Parathyroid adenoma (tissue), 2 donors: ENCODE results near the gene DIAPH1.
A peak's percentile ranks its signal among the peaks of the same experiment; 100 is the strongest.

Source experiments
- H2AFZ ChIP-seq: fragments of 300-600 bp; sonication (generic); one replicate; pipeline ENCODE4 v1.7.0; 2017; ENCODE audit warnings: antibody characterized with exemption, mild to moderate bottlenecking
- H3K27ac ChIP-seq: fragments of 300-600 bp; sonication (generic); one replicate; pipeline ENCODE4 v1.7.0; 2017
- H3K27me3 ChIP-seq: fragments of 300-600 bp; sonication (generic); one replicate; pipeline ENCODE4 v1.7.0; 2017; ENCODE audit warnings: low read length; ENCODE audit not compliant: control insufficient read depth, insufficient read depth
- H3K36me3 ChIP-seq: fragments of 300-600 bp; sonication (generic); one replicate; pipeline ENCODE4 v1.7.0; 2017; ENCODE audit warnings: low read length; ENCODE audit not compliant: control insufficient read depth, insufficient read depth
- H3K4me1 ChIP-seq: fragments of 300-600 bp; sonication (generic); one replicate; pipeline ENCODE4 v1.7.0; 2017; ENCODE audit warnings: control low read depth
- H3K4me2 ChIP-seq: fragments of 300-600 bp; sonication (generic); one replicate; pipeline ENCODE4 v1.7.0; 2017; ENCODE audit warnings: low read length
- H3K4me3 ChIP-seq: fragments of 300-600 bp; sonication (generic); one replicate; pipeline ENCODE4 v1.7.0; 2017; ENCODE audit warnings: low read depth, low read length
- H3K79me2 ChIP-seq: fragments of 300-600 bp; sonication (generic); one replicate; pipeline ENCODE4 v1.7.0; 2017; ENCODE audit warnings: control low read depth
- H3K9ac ChIP-seq: fragments of 300-600 bp; sonication (generic); one replicate; pipeline ENCODE4 v1.7.0; 2017; ENCODE audit warnings: mild to moderate bottlenecking
- H3K9me3 ChIP-seq: fragments of 300-600 bp; sonication (generic); one replicate; pipeline ENCODE4 v1.7.0; 2017; ENCODE audit warnings: low read length; ENCODE audit not compliant: control insufficient read depth
- CTCF ChIP-seq: fragments of 300-600 bp; sonication (generic); IDR thresholded peaks from one replicate; pipeline ENCODE4 v1.7.0; 2017; ENCODE audit warnings: antibody characterized with exemption, mild to moderate bottlenecking
- donor health status: primary hyperparathyroidism.

Gene DIAPH1

GRCh38 chr5:141486091-141486490, 132.7 kb downstream of the DIAPH1 start:
- no peak overlapping the region for H2AFZ ChIP-seq
- H3K36me3 ChIP-seq: no peaks in the 10 kb centered on the region
- H3K4me1 ChIP-seq: peaks cover 10% of the 10 kb centered on the region
- H3K9me3 ChIP-seq: no peaks in the 10 kb centered on the region
- H3K9ac ChIP-seq: no peak overlapping the region
- TF ChIP-seq CTCF: no peak
- peaks cover 63% of the 10 kb centered on the region for H3K79me2 ChIP-seq
- no peak overlapping the region for H3K4me3 ChIP-seq
- H3K27ac ChIP-seq: no peak overlapping the region
- H3K4me2 ChIP-seq: no peak overlapping the region
- no peaks in the 10 kb centered on the region for H3K27me3 ChIP-seq

GRCh38 chr5:141485321-141486055, 133.3 kb downstream of the DIAPH1 start:
- Histone ChIP-seq H3K27ac (no peak overlapping the region), H3K4me2 (no peak overlapping the region), H3K27me3 (no peaks in the 10 kb centered on the region), H3K36me3 (no peaks in the 10 kb centered on the region), H3K4me1 (peaks cover 10% of the 10 kb centered on the region), H3K9ac (no peak overlapping the region), H3K9me3 (no peaks in the 10 kb centered on the region), H3K79me2 (peaks cover 64% of the 10 kb centered on the region), H2AFZ (no peak overlapping the region), H3K4me3 (no peak overlapping the region)
- TF ChIP-seq CTCF: no peak

GRCh38 chr5:141484641-141485311, 134.0 kb downstream of the DIAPH1 start, which contains the start of gene PCDHGC4:
PCDHGC4 (plus strand) TSS chr5:141485030; CDS start chr5:141485174, 144 bp downstream.
- Histone ChIP-seq H3K27ac (no peak within 1 kb of the TSS), H3K4me1 (peaks cover 11% of the 10 kb centered on the region)
- TF ChIP-seq CTCF: no peak

GRCh38 chr5:141484310-141484640, 134.5 kb downstream of the DIAPH1 start:
- peak overlapping the region; percentile 13 for H3K4me3 ChIP-seq
- H3K27me3 ChIP-seq: no peaks in the 10 kb centered on the region
- no peaks in the 10 kb centered on the region for H3K36me3 ChIP-seq
- no peak overlapping the region for H2AFZ ChIP-seq
- H3K9ac ChIP-seq: peak overlapping the region; percentile 0
- TF ChIP-seq CTCF: no peak
- no peaks in the 10 kb centered on the region for H3K9me3 ChIP-seq
- H3K4me1 ChIP-seq: peaks cover 16% of the 10 kb centered on the region
- peaks cover 61% of the 10 kb centered on the region for H3K79me2 ChIP-seq
- peak overlapping the region; percentile 43 for H3K4me2 ChIP-seq
- H3K27ac ChIP-seq: no peak overlapping the region

More at GRCh38 chr5:141484641-141485311, 134.0 kb downstream of the DIAPH1 start, which contains the start of gene PCDHGC4:
- no peak within 1 kb of the TSS for H2AFZ ChIP-seq
- peak within 1 kb of the TSS; percentile 43 for H3K4me2 ChIP-seq
- H3K9me3 ChIP-seq: no peaks in the 10 kb centered on the region
- H3K9ac ChIP-seq: peak within 1 kb of the TSS; percentile 0
- H3K27me3 ChIP-seq: no peaks in the 10 kb centered on the region
- H3K79me2 ChIP-seq: peaks cover 61% of the 10 kb centered on the region
- peak within 1 kb of the TSS; percentile 13 for H3K4me3 ChIP-seq
- no peaks in the 10 kb centered on the region for H3K36me3 ChIP-seq
